IMR-90 (cell line): ENCODE measurements around the gene FNDC11. TPM values are rescaled to one million over a fixed set of nuclear protein-coding genes. Genes with fewer than 3 reads are reported as not detected.

Experiments used
- ATAC-seq: fragments of 200-7000 bp; cut with Tn5 transposase; 2 replicates; pipeline ENCODE4 v1.9.1; 2020; ENCODE audit warnings: low read depth, mild to moderate bottlenecking, moderate library complexity
- BruUV-seq: library from RNA; stranded (reverse); fragments of 400-500 nt; replicated peaks from 2 replicates; lab custom pipeline; 2021; lab: Mats Ljungman, UMichigan
- CTCF ChIA-PET: fragments of 300-600 bp; formaldehyde crosslinking; extraction: SDS; loops from one replicate; lab custom pipeline; 2021; ENCODE audit warnings: antibody characterized with exemption; lab: Yijun Ruan, JAX
- POLR2A ChIA-PET: fragments of 300-600 bp; sonication (Branson Sonifier 250); formaldehyde crosslinking; loops from one replicate; lab custom pipeline; 2022; ENCODE audit warnings: antibody characterized with exemption; ENCODE audit not compliant: unreplicated experiment; lab: Charles Lee
- DNase-seq: peaks from one replicate; pipeline ENCODE4 v3.0.0; 2013
- H2AFZ ChIP-seq: replicated peaks from 2 replicates; pipeline ENCODE3; 2013; ENCODE audit warnings: low read length, mild to moderate bottlenecking; ENCODE audit not compliant: poor library complexity
- H2AK5ac ChIP-seq: 2 replicates; pipeline ENCODE4 v1.6.1; 2013; ENCODE audit warnings: low read depth, low read length, inconsistent platforms
- H2AK9ac ChIP-seq: replicated peaks from 2 replicates; pipeline ENCODE3; 2013; ENCODE audit warnings: mild to moderate bottlenecking, low read depth, low read length, moderate library complexity; ENCODE audit not compliant: poor library complexity
- H2BK120ac ChIP-seq: 2 replicates; pipeline ENCODE4 v1.6.1; 2013; ENCODE audit warnings: low read depth, low read length, inconsistent platforms
- H2BK15ac ChIP-seq: 3 replicates; pipeline ENCODE4 v1.6.1; 2013; ENCODE audit warnings: low read depth, low read length, inconsistent platforms
- H2BK20ac ChIP-seq: 2 replicates; pipeline ENCODE4 v1.6.1; 2013; ENCODE audit warnings: low read depth, mild to moderate bottlenecking, inconsistent platforms, low read length, moderate library complexity
- H2BK5ac ChIP-seq: 2 replicates; pipeline ENCODE4 v1.6.1; 2013; ENCODE audit warnings: mild to moderate bottlenecking, low read depth, low read length, inconsistent platforms; ENCODE audit not compliant: poor library complexity, severe bottlenecking
- H3K14ac ChIP-seq: replicated peaks from 2 replicates; pipeline ENCODE4 v1.6.1; 2013; ENCODE audit warnings: low read depth, low read length, inconsistent platforms
- H3K18ac ChIP-seq: 2 replicates; pipeline ENCODE4 v1.6.1; 2013; ENCODE audit warnings: low read depth, low read length, control low read depth
- H3K23ac ChIP-seq: 2 replicates; pipeline ENCODE4 v1.6.1; 2013; ENCODE audit warnings: low read depth, low read length, inconsistent platforms
- H3K27ac ChIP-seq: 2 replicates; pipeline ENCODE4 v1.5.1; 2013; ENCODE audit warnings: mild to moderate bottlenecking, control low read depth, low read length; ENCODE audit not compliant: insufficient read depth
- H3K27me3 ChIP-seq: 2 replicates; pipeline ENCODE4 v1.6.1; 2013; ENCODE audit warnings: low read length; ENCODE audit not compliant: control insufficient read depth, insufficient read depth
- H3K36me3 ChIP-seq: 2 replicates; pipeline ENCODE4 v1.6.1; 2013; ENCODE audit warnings: low read length, mixed read lengths; ENCODE audit not compliant: control insufficient read depth, insufficient read depth
- H3K4ac ChIP-seq: 2 replicates; pipeline ENCODE4 v1.6.1; 2013; ENCODE audit warnings: low read depth, low read length, inconsistent platforms
- H3K4me1 ChIP-seq: 2 replicates; pipeline ENCODE4 v1.6.1; 2013; ENCODE audit warnings: low read length, mixed read lengths; ENCODE audit not compliant: control insufficient read depth, insufficient read depth
- H3K4me2 ChIP-seq: 2 replicates; pipeline ENCODE4 v1.6.1; 2013; ENCODE audit warnings: low read depth, mild to moderate bottlenecking, control low read depth, low read length, moderate library complexity
- H3K4me3 ChIP-seq: 2 replicates; pipeline ENCODE4 v1.5.1; 2013; ENCODE audit warnings: low read depth, mild to moderate bottlenecking, control low read depth, low read length, moderate library complexity; ENCODE audit not compliant: insufficient read depth
- H3K56ac ChIP-seq: 2 replicates; pipeline ENCODE4 v1.6.1; 2013; ENCODE audit warnings: low read length, inconsistent platforms; ENCODE audit not compliant: insufficient read depth; ENCODE audit errors: extremely low read depth
- H3K79me1 ChIP-seq, 2 experiments: 2 replicates each; pipeline ENCODE4 v1.6.1; 2013; ENCODE audit warnings: low read length in 2 of 2, inconsistent platforms in 1 of 2, low read depth in 1 of 2
- H3K9ac ChIP-seq: 2 replicates; pipeline ENCODE4 v1.6.1; 2013; ENCODE audit warnings: low read depth, low read length, control low read depth
- H3K9me1 ChIP-seq: 2 replicates; pipeline ENCODE4 v1.6.1; 2013; ENCODE audit warnings: low read length, inconsistent platforms; ENCODE audit not compliant: insufficient read depth
- H3K9me3 ChIP-seq: 2 replicates; pipeline ENCODE4 v1.6.1; 2013; ENCODE audit warnings: low read length; ENCODE audit not compliant: control insufficient read depth, insufficient read depth
- H4K20me1 ChIP-seq: 2 replicates; pipeline ENCODE4 v1.6.1; 2013; ENCODE audit warnings: low read length, inconsistent platforms; ENCODE audit not compliant: insufficient read depth
- H4K5ac ChIP-seq: 2 replicates; pipeline ENCODE4 v1.6.1; 2013; ENCODE audit warnings: mild to moderate bottlenecking, low read depth, low read length, control low read depth
- H4K8ac ChIP-seq, 2 experiments: 2 replicates each; pipeline ENCODE4 v1.6.1; 2013; ENCODE audit warnings: low read depth in 2 of 2, low read length in 2 of 2, control low read depth in 1 of 2, inconsistent platforms in 1 of 2
- H4K91ac ChIP-seq: 2 replicates; pipeline ENCODE4 v1.6.1; 2013; ENCODE audit warnings: low read depth, low read length, inconsistent platforms; ENCODE audit not compliant: insufficient read depth
- CHD1 ChIP-seq: IDR thresholded peaks from 2 replicates; pipeline ENCODE4 v1.6.1; 2012; ENCODE audit warnings: low read depth, low read length, improper control_type of control experiment
- MXI1 ChIP-seq: IDR thresholded peaks from 2 replicates; pipeline ENCODE4 v1.6.1; 2012; ENCODE audit warnings: low read depth, mild to moderate bottlenecking, low read length, moderate library complexity, borderline replicate concordance
- POLR2A ChIP-seq: IDR thresholded peaks from 2 replicates; pipeline ENCODE4 v1.6.1; 2012; ENCODE audit warnings: mild to moderate bottlenecking, low read depth, low read length
- RAD21 ChIP-seq: IDR thresholded peaks from 2 replicates; pipeline ENCODE4 v1.6.1; 2012; ENCODE audit warnings: low read length, improper control_type of control experiment
- SMC3 ChIP-seq: fragments of 150-350 bp; IDR thresholded peaks from 2 replicates; pipeline ENCODE4 v1.6.1; 2016; ENCODE audit warnings: low read depth, mild to moderate bottlenecking, antibody characterized with exemption, low read length, moderate library complexity
- WGBS, 2 experiments: methylation state at CpG; one replicate each; pipeline versions ENCODE4 v1.1.5 to v1.1.7; 2013; ENCODE audit warnings: missing lambda C conversion rate in 2 of 2; ENCODE audit not compliant: insufficient read length in 1 of 2; ENCODE audit errors: extremely low coverage in 2 of 2; 5-methylcytosine and 5-hydroxymethylcytosine counted together
- dilution Hi-C: fragments of 300-500 bp; cut with HindIII; formaldehyde crosslinking; loops from one replicate; pipeline ENCODE4 v1.14.3; 2018; ENCODE audit warnings: low sequenced_read_pairs; ENCODE audit not compliant: unreplicated experiment
- in situ Hi-C: fragments of 300-500 bp; cut with MboI; formaldehyde crosslinking; loops from 3 replicates; pipeline ENCODE4 v1.14.3; 2019; ENCODE audit warnings: low sequenced_read_pairs, inconsistent platforms, mixed read lengths
- intact Hi-C: fragments of 100-400 bp; cut with micrococcal nuclease; formaldehyde crosslinking; loops from 2 replicates; pipeline ENCODE4 v1.10.0; 2022
- polyA plus RNA-seq, 3 experiments: library from polyadenylated mRNA; depleted of rRNA; stranded (reverse); fragments of >200 nt; gene quantifications; 2 replicates each; pipeline ENCODE4 v1.2.3, GENCODE V29; 2012; ENCODE audit warnings: low replicate concordance in 1 of 3
- total RNA-seq: library from RNA; depleted of rRNA; stranded (reverse); fragments of >200 nt; gene quantifications from 2 replicates; pipeline ENCODE4 v1.2.3, GENCODE V29; 2012
- TF ChIP-seq, protein P1 (sequence below): conservative IDR thresholded peaks from 2 replicates; pipeline ENCODE4 v1.5.1; 2012; ENCODE audit warnings: mild to moderate bottlenecking, low read depth, low read length, improper control_type of control experiment

FNDC11 gene
- total and polyA plus RNA-seq, 2 of the 4 experiments (the other 2 are of a cell fraction): 0.36 to 1.0 TPM

- CTCF ChIA-PET: no interaction called here
- Histone ChIP-seq H2BK120ac (no peak overlapping the region), H2AFZ (peak overlapping the region; percentile 51), H2BK5ac (no peak overlapping the region), H2AK5ac (no peak overlapping the region), H3K18ac (no peak overlapping the region), H3K27ac (no peak overlapping the region), H3K4ac (no peak overlapping the region), H3K9me1 (peaks cover 2% of the 10 kb centered on the region; the same call in 1 of the 2 replicates), H3K36me3 (no peaks in the 10 kb centered on the region), H2BK15ac (no peak overlapping the region), H3K14ac (no peak overlapping the region), H4K5ac (no peak overlapping the region), H4K91ac (no peak overlapping the region), H4K20me1 (no peaks in the 10 kb centered on the region), H3K23ac (no peak overlapping the region), H4K8ac (no peak overlapping the region), H3K4me1 (no peaks in the 10 kb centered on the region), H3K4me3 (no peak overlapping the region), H3K27me3 (no peaks in the 10 kb centered on the region), H2AK9ac (peak overlapping the region; percentile 70), H3K56ac (no peak overlapping the region), H3K79me1 (no peaks in the 10 kb centered on the region), H3K4me2 (no peak overlapping the region), H3K9me3 (no peaks in the 10 kb centered on the region), H2BK20ac (no peak overlapping the region), H3K9ac (no peak overlapping the region)
- TF ChIP-seq RAD21: peak; percentile 60
- no peak for TF ChIP-seq POLR2A
- TF ChIP-seq, protein P1, sequence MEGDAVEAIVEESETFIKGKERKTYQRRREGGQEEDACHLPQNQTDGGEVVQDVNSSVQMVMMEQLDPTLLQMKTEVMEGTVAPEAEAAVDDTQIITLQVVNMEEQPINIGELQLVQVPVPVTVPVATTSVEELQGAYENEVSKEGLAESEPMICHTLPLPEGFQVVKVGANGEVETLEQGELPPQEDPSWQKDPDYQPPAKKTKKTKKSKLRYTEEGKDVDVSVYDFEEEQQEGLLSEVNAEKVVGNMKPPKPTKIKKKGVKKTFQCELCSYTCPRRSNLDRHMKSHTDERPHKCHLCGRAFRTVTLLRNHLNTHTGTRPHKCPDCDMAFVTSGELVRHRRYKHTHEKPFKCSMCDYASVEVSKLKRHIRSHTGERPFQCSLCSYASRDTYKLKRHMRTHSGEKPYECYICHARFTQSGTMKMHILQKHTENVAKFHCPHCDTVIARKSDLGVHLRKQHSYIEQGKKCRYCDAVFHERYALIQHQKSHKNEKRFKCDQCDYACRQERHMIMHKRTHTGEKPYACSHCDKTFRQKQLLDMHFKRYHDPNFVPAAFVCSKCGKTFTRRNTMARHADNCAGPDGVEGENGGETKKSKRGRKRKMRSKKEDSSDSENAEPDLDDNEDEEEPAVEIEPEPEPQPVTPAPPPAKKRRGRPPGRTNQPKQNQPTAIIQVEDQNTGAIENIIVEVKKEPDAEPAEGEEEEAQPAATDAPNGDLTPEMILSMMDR: peak; percentile 46
- peak; percentile 37; the same call in 1 of the 2 replicates for TF ChIP-seq SMC3
- no peak for TF ChIP-seq MXI1
- TF ChIP-seq CHD1: no peak
- WGBS, 2 experiments: 70% methylated on average over 10 of the region's 12 CpGs; no CpG with 5 or more reads in 1 of the 2 experiments
- dilution Hi-C loops (no loop called here), in situ Hi-C loops (no loop called here), intact Hi-C loops (no loop called here)
- ATAC-seq (peak; percentile 44), DNase-seq (peak; percentile 54)
- POLR2A ChIA-PET: no interaction called here
- BruUV-seq: no TSS peak
These were observed 27.0 kb downstream of the FNDC11 start for GRCh38 chr20:63580796-63581461.
